PC-9 (cell line): ENCODE results near the gene PRRX1. TPM values are rescaled to one million over a fixed set of nuclear protein-coding genes. Genes with fewer than 3 reads are reported as not detected.
A peak's percentile ranks its signal among the peaks of the same experiment; 100 is the strongest.

Experiments used
- BruUV-seq: library from RNA; stranded (reverse); fragments of 400-500 nt; replicated peaks from 2 replicates; lab custom pipeline; 2021; lab: Mats Ljungman, UMichigan
- CTCF ChIA-PET: fragments of 300-600 bp; sonication (Branson Sonifier 250); formaldehyde crosslinking; loops from one replicate; lab custom pipeline; 2022; ENCODE audit warnings: antibody characterized with exemption; lab: Charles Lee
- POLR2A ChIA-PET: fragments of 300-600 bp; sonication (Branson Sonifier 250); formaldehyde crosslinking; loops from one replicate; lab custom pipeline; 2022; ENCODE audit warnings: antibody characterized with exemption; ENCODE audit not compliant: unreplicated experiment; lab: Charles Lee
- DNase-seq, 2 experiments: peaks; one replicate each; pipeline versions ENCODE4 v3.0.0 to v3.0.0-alpha.2; 2015 to 2022; ENCODE audit warnings: mixed read lengths in 1 of 2
- H2AFZ ChIP-seq: fragments of 200-600 bp; sonication (generic); 2 replicates; pipeline ENCODE4 v1.8.1; 2017; ENCODE audit warnings: antibody characterized with exemption
- H3F3A ChIP-seq: fragments of 200-600 bp; sonication (generic); 2 replicates; pipeline ENCODE4 v1.8.1; 2017; ENCODE audit warnings: antibody characterized with exemption, mild to moderate bottlenecking, low read depth; ENCODE audit not compliant: insufficient read depth
- H3K27ac ChIP-seq: fragments of 200-600 bp; sonication (generic); 2 replicates; pipeline ENCODE4 v1.6.1; 2016; ENCODE audit warnings: mixed run types
- H3K27me3 ChIP-seq: fragments of 200-600 bp; sonication (generic); 2 replicates; pipeline ENCODE4 v1.6.1; 2016; ENCODE audit warnings: low read depth, mixed run types; ENCODE audit not compliant: insufficient read depth
- H3K36me3 ChIP-seq: fragments of 200-600 bp; sonication (generic); 2 replicates; pipeline ENCODE4 v1.6.1; 2016; ENCODE audit warnings: low read depth, mixed run types
- H3K4me1 ChIP-seq: fragments of 200-600 bp; sonication (generic); replicated peaks from 2 replicates; pipeline ENCODE4 v1.6.1; 2016; ENCODE audit warnings: mixed run types; ENCODE audit not compliant: insufficient read depth
- H3K4me2 ChIP-seq: fragments of 200-600 bp; sonication (generic); 2 replicates; pipeline ENCODE4 v1.6.1; 2017; ENCODE audit warnings: mixed run types
- H3K4me3 ChIP-seq: fragments of 200-600 bp; sonication (generic); 2 replicates; pipeline ENCODE4 v1.6.1; 2016; ENCODE audit warnings: mixed run types
- H3K79me2 ChIP-seq: fragments of 200-600 bp; sonication (generic); 2 replicates; pipeline ENCODE4 v1.6.1; 2017; ENCODE audit warnings: low read depth, mixed run types
- H3K9me2 ChIP-seq: fragments of 200-600 bp; sonication (generic); 2 replicates; pipeline ENCODE4 v1.8.1; 2017; ENCODE audit warnings: mild to moderate bottlenecking; ENCODE audit not compliant: insufficient read depth
- H3K9me3 ChIP-seq: fragments of 200-600 bp; sonication (generic); 2 replicates; pipeline ENCODE4 v1.8.1; 2016; ENCODE audit warnings: low read depth; ENCODE audit not compliant: insufficient read depth
- H4K20me1 ChIP-seq: fragments of 200-600 bp; sonication (generic); 2 replicates; pipeline ENCODE4 v1.8.1; 2017; ENCODE audit not compliant: insufficient read depth
- EZH2 ChIP-seq: fragments of 200-600 bp; sonication (generic); IDR thresholded peaks from 2 replicates; pipeline ENCODE4 v1.8.0; 2017; ENCODE audit warnings: antibody characterized with exemption, low read depth
- intact Hi-C: fragments of 100-400 bp; cut with micrococcal nuclease; formaldehyde crosslinking; loops from one replicate; pipeline ENCODE4 v1.10.0; 2022; ENCODE audit not compliant: unreplicated experiment
- total RNA-seq: library from RNA; stranded (reverse); gene quantifications from 2 replicates; pipeline ENCODE4 v1.2.3, GENCODE V29; 2021
- TF ChIP-seq, protein P1 (sequence below): fragments of 200-600 bp; sonication (generic); conservative IDR thresholded peaks from 2 replicates; pipeline ENCODE4 v1.6.1; 2017; ENCODE audit warnings: mixed run types, antibody characterized with exemption, mild to moderate bottlenecking, moderate library complexity

Gene PRRX1
- total RNA-seq, 1 experiment from 2014 or later, result not detected

DNA sequence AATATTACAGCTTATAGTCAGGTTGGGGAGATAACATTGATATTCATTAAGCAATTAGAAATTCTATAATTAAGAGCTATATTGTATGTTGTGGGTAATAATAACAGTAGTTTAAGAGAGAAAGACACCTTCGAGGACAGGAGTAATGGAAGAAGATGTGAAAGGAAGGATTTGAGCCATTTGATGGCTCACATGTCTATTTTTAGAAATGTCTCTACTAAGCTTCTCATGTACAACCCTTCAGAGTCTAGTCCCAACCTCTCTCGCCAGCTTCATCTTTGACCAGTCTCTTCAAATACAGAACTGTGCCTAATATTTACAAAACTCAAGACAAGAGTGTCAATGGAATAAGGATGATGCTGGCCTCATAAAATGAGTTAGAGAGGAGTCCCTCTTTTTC is 95.1 kb downstream of the PRRX1 start:
- Histone ChIP-seq H3K27me3 (no peaks in the 10 kb centered on the region), H3K4me3 (no peak overlapping the region), H3K27ac (no peak overlapping the region), H3K79me2 (no peaks in the 10 kb centered on the region), H3K4me2 (no peak overlapping the region), H3K4me1 (no peaks in the 10 kb centered on the region), H3K9me2 (no peaks in the 10 kb centered on the region), H3K36me3 (no peaks in the 10 kb centered on the region), H2AFZ (no peak overlapping the region), H3K9me3 (no peaks in the 10 kb centered on the region), H4K20me1 (no peaks in the 10 kb centered on the region), H3F3A (no peaks in the 10 kb centered on the region)
- CTCF ChIA-PET, result no interaction called here
- TF ChIP-seq, protein P1, sequence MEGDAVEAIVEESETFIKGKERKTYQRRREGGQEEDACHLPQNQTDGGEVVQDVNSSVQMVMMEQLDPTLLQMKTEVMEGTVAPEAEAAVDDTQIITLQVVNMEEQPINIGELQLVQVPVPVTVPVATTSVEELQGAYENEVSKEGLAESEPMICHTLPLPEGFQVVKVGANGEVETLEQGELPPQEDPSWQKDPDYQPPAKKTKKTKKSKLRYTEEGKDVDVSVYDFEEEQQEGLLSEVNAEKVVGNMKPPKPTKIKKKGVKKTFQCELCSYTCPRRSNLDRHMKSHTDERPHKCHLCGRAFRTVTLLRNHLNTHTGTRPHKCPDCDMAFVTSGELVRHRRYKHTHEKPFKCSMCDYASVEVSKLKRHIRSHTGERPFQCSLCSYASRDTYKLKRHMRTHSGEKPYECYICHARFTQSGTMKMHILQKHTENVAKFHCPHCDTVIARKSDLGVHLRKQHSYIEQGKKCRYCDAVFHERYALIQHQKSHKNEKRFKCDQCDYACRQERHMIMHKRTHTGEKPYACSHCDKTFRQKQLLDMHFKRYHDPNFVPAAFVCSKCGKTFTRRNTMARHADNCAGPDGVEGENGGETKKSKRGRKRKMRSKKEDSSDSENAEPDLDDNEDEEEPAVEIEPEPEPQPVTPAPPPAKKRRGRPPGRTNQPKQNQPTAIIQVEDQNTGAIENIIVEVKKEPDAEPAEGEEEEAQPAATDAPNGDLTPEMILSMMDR, result no peak
- no peak for TF ChIP-seq EZH2
- POLR2A ChIA-PET, result no interaction called here
- no TSS peak for BruUV-seq
- no peak for DNase-seq
- intact Hi-C loops, result no loop called here

- Histone ChIP-seq H3K27me3 (no peaks in the 10 kb centered on the region), H4K20me1 (no peaks in the 10 kb centered on the region), H3K27ac (no peak overlapping the region), H3K36me3 (no peaks in the 10 kb centered on the region), H2AFZ (no peak overlapping the region), H3K79me2 (no peaks in the 10 kb centered on the region), H3K9me3 (no peaks in the 10 kb centered on the region), H3K4me1 (no peaks in the 10 kb centered on the region), H3K4me3 (no peak overlapping the region), H3K4me2 (no peak overlapping the region), H3K9me2 (no peaks in the 10 kb centered on the region), H3F3A (no peaks in the 10 kb centered on the region)
- ChIA-PET CTCF (no interaction called here), POLR2A (no interaction called here)
- intact Hi-C loops, result loop anchor here (10.0 kb wide), 3 partner anchors 160 to 840 kb away; no protein-coding TSS in a partner anchor
- no peak for TF ChIP-seq EZH2
- TF ChIP-seq, protein P1, result no peak
- no TSS peak for BruUV-seq
- no peak for DNase-seq
Observed at GRCh38 chr1:170765279-170765678, 101.3 kb downstream of the PRRX1 start.

DNA sequence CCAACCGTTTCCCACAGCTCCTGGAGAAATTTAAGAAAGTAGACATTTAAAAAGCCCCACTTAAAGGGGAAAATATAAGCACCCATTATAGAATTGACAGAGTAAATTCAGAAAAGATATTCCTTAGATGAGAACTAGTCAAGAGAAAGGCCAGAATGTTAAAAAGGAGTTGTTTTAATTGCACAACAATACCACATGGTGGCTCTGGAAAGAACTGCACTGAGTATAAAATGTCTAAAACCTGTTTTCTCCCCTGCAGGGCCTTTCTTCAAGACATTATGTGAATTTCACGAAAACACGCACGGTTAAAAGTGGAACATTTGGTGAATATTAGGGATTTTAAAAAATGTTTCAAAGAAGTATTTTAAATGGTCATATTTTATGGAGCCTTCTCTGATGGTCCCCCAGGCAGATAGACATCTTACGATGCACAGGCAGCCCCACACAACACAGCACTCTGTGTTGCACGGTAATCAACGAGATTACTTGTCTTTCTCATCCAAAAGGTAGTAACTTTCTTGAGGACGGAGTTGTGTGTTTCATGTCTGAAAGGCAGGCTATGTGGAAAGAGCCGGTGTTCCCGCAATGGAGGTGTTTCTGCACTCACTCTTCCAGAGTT is 101.9 kb downstream of the PRRX1 start:
- BruUV-seq, result no TSS peak
- no peaks in the 10 kb centered on the region for H3K9me2 ChIP-seq
- no peak for DNase-seq
- no peak overlapping the region for H3K27ac ChIP-seq
- no peak overlapping the region for H2AFZ ChIP-seq
- POLR2A ChIA-PET, result no interaction called here
- H3K27me3 ChIP-seq, result no peaks in the 10 kb centered on the region
- no peaks in the 10 kb centered on the region for H3F3A ChIP-seq
- no peaks in the 10 kb centered on the region for H4K20me1 ChIP-seq
- CTCF ChIA-PET, result no interaction called here
- TF ChIP-seq EZH2, result no peak
- TF ChIP-seq, protein P1, result peak; percentile 37; the same call in 1 of the 2 replicates
- no peaks in the 10 kb centered on the region for H3K9me3 ChIP-seq
- no peak overlapping the region for H3K4me3 ChIP-seq
- no peak overlapping the region for H3K4me2 ChIP-seq
- H3K36me3 ChIP-seq, result no peaks in the 10 kb centered on the region
- intact Hi-C loops, result loop anchor here (10.0 kb wide), 3 partner anchors 159 to 841 kb away; no protein-coding TSS in a partner anchor
- no peaks in the 10 kb centered on the region for H3K79me2 ChIP-seq
- H3K4me1 ChIP-seq, result no peaks in the 10 kb centered on the region
